K562 (cell line): ENCODE results near the gene MAST4. TPM values are rescaled to one million over a fixed set of nuclear protein-coding genes. Genes with fewer than 3 reads are reported as not detected.

Experiments
- ATAC-seq: fragments of 200-7000 bp; cut with Tn5 transposase; 3 replicates; pipeline ENCODE4 v1.9.1; 2020; ENCODE audit warnings: moderate library complexity
- BruUV-seq: library from RNA; stranded (reverse); fragments of 400-500 nt; replicated peaks from 2 replicates; lab custom pipeline; 2021; lab: Mats Ljungman, UMichigan
- CTCF ChIA-PET: fragments of 300-600 bp; formaldehyde crosslinking; extraction: SDS; loops from one replicate; lab custom pipeline; 2021; ENCODE audit warnings: low intra/inter-chr PET ratio; lab: Yijun Ruan, JAX
- POLR2A ChIA-PET: fragments of 300-600, 350-650 bp; sonication (Branson Sonifier 250); formaldehyde crosslinking; extraction: SDS; loops from one replicate; lab custom pipeline; 2021; ENCODE audit warnings: antibody characterized with exemption, inconsistent platforms; lab: Yijun Ruan, JAX
- DNase-seq, 4 experiments: peaks; one replicate each; pipeline versions ENCODE4 v3.0.0 to v3.0.0-alpha.2; 2011 to 2018; ENCODE audit warnings: low spot score in 3 of 4, mixed read lengths in 3 of 4; ENCODE audit errors: extremely low read depth in 1 of 4
- FAIRE-seq: peaks from 2 replicates; lab custom pipeline; 2011; peaks lifted over from hg19 to GRCh38; lab: Jason Lieb, UNC
- H2AFZ ChIP-seq: 2 replicates; pipeline ENCODE4 v1.6.0; 2011; ENCODE audit warnings: low read depth, low read length, control low read depth, inconsistent platforms
- H3K27ac ChIP-seq: fragments of 200-600 bp; 3 replicates; pipeline ENCODE4 v1.8.0; 2011; ENCODE audit warnings: low read depth, mild to moderate bottlenecking, control low read depth, inconsistent platforms, low read length, moderate library complexity, mixed read lengths; ENCODE audit errors: extremely low read depth
- H3K27me3 ChIP-seq, 2 experiments: fragments of 300-600 bp in 1 of 2; 2 replicates in 1 of 2; 3 replicates in 1 of 2; pipeline versions ENCODE4 v1.6.0 to v1.8.0; 2011; ENCODE audit warnings: inconsistent platforms in 2 of 2, low read length in 2 of 2, mild to moderate bottlenecking in 1 of 2, mixed read lengths in 1 of 2, moderate library complexity in 1 of 2; ENCODE audit not compliant: control insufficient read depth in 2 of 2, insufficient read depth in 2 of 2
- H3K36me3 ChIP-seq: fragments of 300-600 bp; 3 replicates; pipeline ENCODE4 v1.8.0; 2011; ENCODE audit warnings: mild to moderate bottlenecking, low read length, inconsistent platforms; ENCODE audit not compliant: control insufficient read depth, insufficient read depth
- H3K4me1 ChIP-seq, 2 experiments: fragments of 200-600 bp in 1 of 2; replicated peaks in 1 of 2; 2 replicates in 1 of 2; 3 replicates in 1 of 2; pipeline versions ENCODE4 v1.5.1 to v1.8.0; 2011; ENCODE audit warnings: inconsistent platforms in 2 of 2, low read length in 2 of 2, mild to moderate bottlenecking in 1 of 2, mixed read lengths in 1 of 2, moderate library complexity in 1 of 2; ENCODE audit not compliant: control insufficient read depth in 2 of 2, insufficient read depth in 2 of 2
- H3K4me2 ChIP-seq: 2 replicates; pipeline ENCODE4 v1.6.1; 2011; ENCODE audit warnings: low read length, control low read depth, inconsistent platforms, mixed read lengths; ENCODE audit not compliant: insufficient read depth
- H3K4me3 ChIP-seq: fragments of 200-600 bp; sonication (generic), shearing (Covaris generic); 2 replicates; pipeline ENCODE4 v1.5.1; 2016; ENCODE audit warnings: control low read depth, inconsistent platforms
- H3K79me2 ChIP-seq: fragments of 200-600 bp; 3 replicates; pipeline ENCODE4 v1.8.0; 2011; ENCODE audit warnings: low read length, inconsistent platforms; ENCODE audit not compliant: control insufficient read depth, insufficient read depth
- H3K9ac ChIP-seq, 2 experiments: 2 replicates each; pipeline versions ENCODE4 v1.6.0 to v1.6.1; 2011; ENCODE audit warnings: low read depth in 2 of 2, low read length in 2 of 2, control low read depth in 1 of 2, inconsistent platforms in 1 of 2, mild to moderate bottlenecking in 1 of 2, mixed read lengths in 1 of 2; ENCODE audit not compliant: insufficient read depth in 1 of 2
- H3K9me1 ChIP-seq: one replicate; pipeline ENCODE4 v1.6.0; 2011; ENCODE audit warnings: inconsistent platforms, mild to moderate bottlenecking, low read length, moderate library complexity; ENCODE audit not compliant: control insufficient read depth, insufficient read depth
- H3K9me3 ChIP-seq: replicated peaks from 2 replicates; pipeline ENCODE4 v1.5.1; 2011; ENCODE audit warnings: low read depth, low read length, inconsistent platforms; ENCODE audit not compliant: control insufficient read depth, insufficient read depth
- H4K20me1 ChIP-seq: replicated peaks from 2 replicates; pipeline ENCODE4 v1.6.1; 2011; ENCODE audit warnings: low read length, inconsistent platforms, mixed read lengths; ENCODE audit not compliant: control insufficient read depth, insufficient read depth
- FOXJ2 ChIP-seq: fragments of 200-800 bp; sonication (Bioruptor generic); IDR thresholded peaks from 2 replicates; pipeline ENCODE4 v1.6.1; 2016; ENCODE audit warnings: missing genetic modification characterization, missing compliant biosample characterization
- IRF2 ChIP-seq: sonication (generic); formaldehyde crosslinking; IDR thresholded peaks from 2 replicates; pipeline ENCODE4 v1.8.1; 2022; ENCODE audit warnings: mild to moderate bottlenecking, missing genetic modification reagents
- KDM5B ChIP-seq: fragments of 200-600 bp; sonication (generic); IDR thresholded peaks from 2 replicates; pipeline ENCODE4 v1.6.1; 2012; ENCODE audit warnings: low read depth, mild to moderate bottlenecking, moderate library complexity, low read length, control low read depth, inconsistent platforms; ENCODE audit not compliant: insufficient replicate concordance
- KLF6 ChIP-seq: fragments of 250-450 bp; sonication (Bioruptor Pico); IDR thresholded peaks from 2 replicates; pipeline ENCODE4 v1.4.0; 2020; ENCODE audit warnings: mild to moderate bottlenecking, moderate library complexity, borderline replicate concordance
- NFYB ChIP-seq: IDR thresholded peaks from 2 replicates; pipeline ENCODE4 v1.6.1; 2011; ENCODE audit warnings: mild to moderate bottlenecking, moderate library complexity; ENCODE audit not compliant: insufficient read length; ENCODE audit errors: extremely low read depth
- NRF1 ChIP-seq, 2 experiments: fragments of 450-650 bp; IDR thresholded peaks in 1 of 2; conservative IDR thresholded peaks in 1 of 2; 2 replicates each; pipeline ENCODE4 v1.6.1; 2014; ENCODE audit warnings: mild to moderate bottlenecking in 2 of 2
- PHB ChIP-seq: fragments of 250-450 bp; sonication (Bioruptor Pico); IDR thresholded peaks from 2 replicates; pipeline ENCODE4 v1.5.0; 2021
- SIN3B ChIP-seq: fragments of 450-650 bp; IDR thresholded peaks from 2 replicates; pipeline ENCODE4 v1.6.1; 2017; ENCODE audit warnings: low read depth, mild to moderate bottlenecking, moderate library complexity
- TCF3 ChIP-seq: sonication (generic); formaldehyde crosslinking; IDR thresholded peaks from 2 replicates; pipeline ENCODE4 v1.4.0; 2020; ENCODE audit warnings: mild to moderate bottlenecking, missing genetic modification reagents
- ZNF12 ChIP-seq: sonication (generic); formaldehyde crosslinking; IDR thresholded peaks from 2 replicates; pipeline ENCODE4 v1.4.0; 2020; ENCODE audit warnings: mild to moderate bottlenecking, missing genetic modification reagents
- ZNF431 ChIP-seq: sonication (generic); formaldehyde crosslinking; IDR thresholded peaks from 2 replicates; pipeline ENCODE4 v1.8.0; 2022; ENCODE audit warnings: mild to moderate bottlenecking, missing genetic modification reagents
- WGBS: fragments of 100-300 bp; shearing (Covaris generic); methylation state at CpG from one replicate; pipeline ENCODE4 v1.1.6; 2016; ENCODE audit warnings: low coverage, mixed read lengths; ENCODE audit not compliant: insufficient coverage; ENCODE audit errors: missing lambda C conversion rate; 5-methylcytosine and 5-hydroxymethylcytosine counted together
- in situ Hi-C: fragments of 300-500 bp; cut with MboI; formaldehyde crosslinking; loops from 4 replicates; pipeline ENCODE4 v1.15.0; 2018; ENCODE audit warnings: inconsistent platforms, mixed read lengths
- intact Hi-C: fragments of 100-400 bp; cut with micrococcal nuclease; formaldehyde crosslinking; loops from 2 replicates; pipeline ENCODE4 v1.14.2; 2022
- polyA plus RNA-seq, 8 experiments: library from polyadenylated mRNA; depleted of rRNA in 4 of 8; stranded (reverse) in 5 of 8; unstranded in 3 of 8; fragments of >200 nt; fragmentation: Nextera tagmentation in 2 of 8; fragmentation: Illumina TruSeq in 1 of 8; extraction: Ambion mirVana in 2 of 8; extraction: Trizol in 1 of 8; gene quantifications; 2 replicates each; pipeline versions ENCODE4 v1.2.1 to v1.2.3, GENCODE V29; 2011 to 2014; ENCODE audit warnings: inconsistent platforms in 1 of 8, missing spikeins in 1 of 8
- total RNA-seq, 7 experiments: library from RNA; depleted of rRNA in 6 of 7; stranded (reverse); fragments of >200 nt in 6 of 7; fragmentation: Illumina TruSeq in 2 of 7; extraction: Trizol in 2 of 7; gene quantifications; 2 replicates each; pipeline versions ENCODE4 v1.2.1 to v1.2.3, GENCODE V29; 2011 to 2021; ENCODE audit warnings: low replicate concordance in 1 of 7
- TF ChIP-seq, protein P1 (sequence below): fragments of 450-650 bp; IDR thresholded peaks from one replicate; pipeline ENCODE4 v1.6.1; 2018; ENCODE audit warnings: mild to moderate bottlenecking, moderate library complexity; ENCODE audit not compliant: partially characterized antibody
- TF ChIP-seq, protein P2 (sequence below): sonication (generic); formaldehyde crosslinking; IDR thresholded peaks from 2 replicates; pipeline ENCODE4 v1.8.0; 2022; ENCODE audit warnings: mild to moderate bottlenecking, missing genetic modification reagents

Gene MAST4
- total and polyA plus RNA-seq, 9 of the 15 experiments (the other 6 are each of a cell fraction or from before 2014, with no cell fraction given) = 0.88 to 10.1 (median 5.2) TPM

DNA sequence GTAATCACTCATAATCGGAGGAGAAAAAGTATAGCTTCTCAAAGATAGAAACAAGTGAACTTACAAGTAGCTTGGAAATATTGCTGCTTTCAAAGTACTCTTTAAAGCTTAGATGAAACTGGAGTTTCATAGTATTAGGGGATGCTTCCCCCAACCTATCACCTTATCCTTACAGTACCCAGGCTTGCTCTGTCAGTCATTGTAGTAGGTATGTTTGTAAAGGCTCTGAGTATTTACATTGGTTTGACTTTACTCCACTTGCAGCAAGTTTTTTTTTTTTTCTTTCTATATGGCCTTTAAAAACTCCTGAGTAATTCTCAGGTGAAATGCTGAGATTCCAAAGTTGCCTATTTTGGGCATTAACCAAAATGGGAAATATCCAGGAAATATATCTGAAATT, 515.6 kb downstream of the MAST4 start:
- H3K4me1 ChIP-seq = no peaks in the 10 kb centered on the region
- WGBS = 94% methylated on average over 1 of the region's 1 CpG
- no peaks in the 10 kb centered on the region for H3K9me3 ChIP-seq
- H3K27ac ChIP-seq = no peak overlapping the region
- CTCF ChIA-PET = no interaction called here
- intact Hi-C loops = no loop called here
- H4K20me1 ChIP-seq = no peaks in the 10 kb centered on the region
- TF ChIP-seq ZNF12 (CRISPR knock-in tag) (no peak), KDM5B (no peak), NRF1 (conservative IDR thresholded peaks at IDR 0.05 in 1 of 2, IDR thresholded peaks at IDR 0.05 in 1 of 2) (no peak), KLF6 (no peak)
- H3K9me1 ChIP-seq = no peaks in the 10 kb centered on the region
- H3K27me3 ChIP-seq = no peaks in the 10 kb centered on the region
- BruUV-seq = no TSS peak
- FAIRE-seq = no peak
- in situ Hi-C loops = no loop called here
- DNase-seq = no peak
- H3K79me2 ChIP-seq = no peaks in the 10 kb centered on the region
- POLR2A ChIA-PET = no interaction called here
- H3K4me2 ChIP-seq = no peak overlapping the region
- H2AFZ ChIP-seq = no peak overlapping the region
- H3K4me3 ChIP-seq = no peak overlapping the region
- no peaks in the 10 kb centered on the region; the same call in 2 of the 3 replicates for H3K36me3 ChIP-seq
- no peak for ATAC-seq
- H3K9ac ChIP-seq = no peak overlapping the region

DNA sequence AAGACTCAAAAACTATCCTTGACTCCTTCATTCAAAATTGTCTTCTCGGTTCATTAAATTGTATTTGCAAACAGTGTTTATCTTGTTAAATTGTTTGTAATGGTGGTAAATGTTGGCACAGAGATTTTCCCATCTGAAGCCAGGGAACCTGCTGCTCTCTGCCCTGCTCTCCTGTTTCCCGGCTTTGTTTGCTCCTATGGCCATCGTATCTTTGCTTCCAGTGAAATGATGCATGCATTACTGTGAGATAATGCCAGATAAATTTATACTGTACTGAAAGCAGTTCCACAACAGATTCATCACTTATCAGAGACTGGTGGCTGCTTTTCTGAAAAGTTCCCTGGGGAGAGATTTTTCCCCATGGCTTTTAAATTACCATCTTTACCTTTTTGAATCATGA, 519.1 kb downstream of the MAST4 start:
- intact Hi-C loops (no loop called here), in situ Hi-C loops (no loop called here)
- 26% methylated on average over 3 of the region's 3 CpGs for WGBS
- ChIA-PET POLR2A (no interaction called here), CTCF (no interaction called here)
- FAIRE-seq (no peak), DNase-seq (no peak)
- Histone ChIP-seq H3K36me3 (no peaks in the 10 kb centered on the region), H3K4me1 (peaks cover 0 to 16% of the 10 kb centered on the region in 2 experiments; a peak in 2 of 5 replicates), H3K27me3 (no peaks in the 10 kb centered on the region), H2AFZ (no peak overlapping the region), H3K4me2 (no peak overlapping the region), H3K9ac (no peak overlapping the region), H3K9me3 (no peaks in the 10 kb centered on the region), H3K79me2 (no peaks in the 10 kb centered on the region), H3K9me1 (no peaks in the 10 kb centered on the region)
- BruUV-seq = no TSS peak
- TF ChIP-seq, protein P1, sequence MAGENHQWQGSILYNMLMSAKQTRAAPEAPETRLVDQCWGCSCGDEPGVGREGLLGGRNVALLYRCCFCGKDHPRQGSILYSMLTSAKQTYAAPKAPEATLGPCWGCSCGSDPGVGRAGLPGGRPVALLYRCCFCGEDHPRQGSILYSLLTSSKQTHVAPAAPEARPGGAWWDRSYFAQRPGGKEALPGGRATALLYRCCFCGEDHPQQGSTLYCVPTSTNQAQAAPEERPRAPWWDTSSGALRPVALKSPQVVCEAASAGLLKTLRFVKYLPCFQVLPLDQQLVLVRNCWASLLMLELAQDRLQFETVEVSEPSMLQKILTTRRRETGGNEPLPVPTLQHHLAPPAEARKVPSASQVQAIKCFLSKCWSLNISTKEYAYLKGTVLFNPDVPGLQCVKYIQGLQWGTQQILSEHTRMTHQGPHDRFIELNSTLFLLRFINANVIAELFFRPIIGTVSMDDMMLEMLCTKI = no peak
- TF ChIP-seq NFYB (no peak), FOXJ2 (tag) (no peak), ZNF431 (CRISPR knock-in tag) (no peak), SIN3B (no peak), TCF3 (CRISPR knock-in tag) (no peak), KLF6 (no peak), IRF2 (CRISPR knock-in tag) (no peak), PHB (CRISPR knock-in tag) (no peak)
- TF ChIP-seq, protein P2, sequence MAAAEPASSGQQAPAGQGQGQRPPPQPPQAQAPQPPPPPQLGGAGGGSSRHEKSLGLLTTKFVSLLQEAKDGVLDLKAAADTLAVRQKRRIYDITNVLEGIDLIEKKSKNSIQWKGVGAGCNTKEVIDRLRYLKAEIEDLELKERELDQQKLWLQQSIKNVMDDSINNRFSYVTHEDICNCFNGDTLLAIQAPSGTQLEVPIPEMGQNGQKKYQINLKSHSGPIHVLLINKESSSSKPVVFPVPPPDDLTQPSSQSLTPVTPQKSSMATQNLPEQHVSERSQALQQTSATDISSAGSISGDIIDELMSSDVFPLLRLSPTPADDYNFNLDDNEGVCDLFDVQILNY (CRISPR knock-in tag) = no peak
- TF ChIP-seq, all 486 proteins: peak for 0
- H4K20me1 ChIP-seq = no peaks in the 10 kb centered on the region
- ATAC-seq = no peak
- no peak overlapping the region for H3K4me3 ChIP-seq
- H3K27ac ChIP-seq = no peak overlapping the region
